Keratinocyte (primary cell): ENCODE measurements around the gene PVALB. TPM values are rescaled to one million over a fixed set of nuclear protein-coding genes. Genes with fewer than 3 reads are reported as not detected.

Source experiments
- DNase-seq: peaks from one replicate; pipeline ENCODE4 v3.0.0-alpha.2; 2011; ENCODE audit warnings: low read depth, missing footprints, low spot score
- FAIRE-seq: peaks from 2 replicates; lab custom pipeline; 2011; peaks lifted over from hg19 to GRCh38; lab: Jason Lieb, UNC
- H2AFZ ChIP-seq: 2 replicates; pipeline ENCODE4 v1.6.0; 2012; ENCODE audit warnings: low read length, control low read depth, inconsistent platforms; ENCODE audit not compliant: control insufficient read depth
- H3K27ac ChIP-seq: 2 replicates; pipeline ENCODE4 v1.5.1; 2011; ENCODE audit warnings: low read length; ENCODE audit not compliant: control insufficient read depth, insufficient read depth
- H3K27me3 ChIP-seq: 3 replicates; pipeline ENCODE4 v1.6.0; 2011; ENCODE audit warnings: low read length; ENCODE audit not compliant: control insufficient read depth, insufficient read depth; ENCODE audit errors: extremely low read depth
- H3K36me3 ChIP-seq, 2 experiments: 2 replicates in 1 of 2; 3 replicates in 1 of 2; pipeline ENCODE4 v1.5.1; 2011; ENCODE audit warnings: low read length in 2 of 2, mild to moderate bottlenecking in 1 of 2; ENCODE audit not compliant: control insufficient read depth in 2 of 2, insufficient read depth in 2 of 2; ENCODE audit errors: extremely low read depth in 1 of 2
- H3K4me1 ChIP-seq: 3 replicates; pipeline ENCODE4 v1.5.1; 2011; ENCODE audit warnings: low read length; ENCODE audit not compliant: control insufficient read depth, insufficient read depth; ENCODE audit errors: extremely low read depth
- H3K4me2 ChIP-seq: 3 replicates; pipeline ENCODE4 v1.6.0; 2011; ENCODE audit warnings: low read depth, low read length; ENCODE audit not compliant: control insufficient read depth, insufficient read depth; ENCODE audit errors: extremely low read depth
- H3K4me3 ChIP-seq, 3 experiments: fragments of 200-600 bp in 1 of 3; sonication (generic) in 1 of 3; 2 replicates in 2 of 3; 3 replicates in 1 of 3; pipeline ENCODE4 v1.5.1; 2011 to 2016; ENCODE audit warnings: low read length in 3 of 3, mild to moderate bottlenecking in 3 of 3, control low read depth in 2 of 3, inconsistent platforms in 1 of 3, low read depth in 1 of 3, mixed read lengths in 1 of 3, mixed run types in 1 of 3, moderate library complexity in 1 of 3; ENCODE audit not compliant: control insufficient read depth in 2 of 3, insufficient read depth in 2 of 3; ENCODE audit errors: extremely low read depth in 1 of 3
- H3K79me2 ChIP-seq: 2 replicates; pipeline ENCODE4 v1.6.0; 2012; ENCODE audit warnings: low read length; ENCODE audit not compliant: control insufficient read depth, insufficient read depth
- H3K9ac ChIP-seq: 3 replicates; pipeline ENCODE4 v1.6.0; 2011; ENCODE audit warnings: low read length; ENCODE audit not compliant: control insufficient read depth, insufficient read depth; ENCODE audit errors: extremely low read depth
- H3K9me1 ChIP-seq: 3 replicates; pipeline ENCODE4 v1.6.0; 2011; ENCODE audit warnings: low read length; ENCODE audit not compliant: control insufficient read depth, insufficient read depth; ENCODE audit errors: extremely low read depth
- H3K9me3 ChIP-seq: 2 replicates; pipeline ENCODE4 v1.5.1; 2012; ENCODE audit warnings: low read depth, low read length; ENCODE audit not compliant: control insufficient read depth
- H4K20me1 ChIP-seq: 3 replicates; pipeline ENCODE4 v1.6.0; 2011; ENCODE audit warnings: low read length; ENCODE audit not compliant: control insufficient read depth, insufficient read depth; ENCODE audit errors: extremely low read depth
- EZH2 ChIP-seq: IDR thresholded peaks from one replicate; pipeline ENCODE4 v1.6.1; 2012; ENCODE audit warnings: inconsistent platforms, mild to moderate bottlenecking, low read length, moderate library complexity
- dilution Hi-C: fragments of 300-500 bp; cut with MboI; formaldehyde crosslinking; loops from one replicate; pipeline ENCODE4 v1.7.0; 2020; ENCODE audit warnings: low sequenced_read_pairs; ENCODE audit not compliant: extremely low pct_ligation_motif_present
- polyA plus RNA-seq, 5 experiments: library from polyadenylated mRNA; depleted of rRNA in 3 of 5; stranded (reverse) in 3 of 5; stranded (forward) in 1 of 5; unstranded in 1 of 5; fragments of >200 nt; gene quantifications; 1 replicate in 1 of 5; 2 replicates in 3 of 5; 3 replicates in 1 of 5; pipeline versions ENCODE4 v1.2.1 to v1.2.3, GENCODE V29; 2011 to 2012; ENCODE audit warnings: missing spikeins in 2 of 5, low read depth in 1 of 5, low replicate concordance in 1 of 5
- TF ChIP-seq, protein P1 (sequence below), 3 experiments: IDR thresholded peaks in 1 of 3; conservative IDR thresholded peaks in 1 of 3; optimal IDR thresholded peaks in 1 of 3; 2 replicates in 2 of 3; 3 replicates in 1 of 3; pipeline versions ENCODE3 to v1.5.1; 2011; ENCODE audit warnings: low read length in 3 of 3, mild to moderate bottlenecking in 3 of 3, moderate library complexity in 2 of 3, control low read depth in 1 of 3, inconsistent platforms in 1 of 3; ENCODE audit not compliant: insufficient read depth in 2 of 3; ENCODE audit errors: extremely low read depth in 1 of 3

The PVALB gene
- polyA plus RNA-seq, 1 donor (not counting 4 experiments of a cell fraction or from before 2014, with no cell fraction given): not detected

- H2AFZ ChIP-seq: no peak overlapping the region
- dilution Hi-C loops: no loop called here
- H3K36me3 ChIP-seq: no peaks in the 10 kb centered on the region
- H3K4me1 ChIP-seq: no peaks in the 10 kb centered on the region
- no peak overlapping the region for H3K4me2 ChIP-seq
- H3K27ac ChIP-seq: no peak overlapping the region
- no peak for FAIRE-seq
- H4K20me1 ChIP-seq: no peaks in the 10 kb centered on the region
- no peak for DNase-seq
- H3K9me1 ChIP-seq: no peaks in the 10 kb centered on the region
- no peak overlapping the region for H3K4me3 ChIP-seq
- peaks cover 73% of the 10 kb centered on the region for H3K27me3 ChIP-seq
- no peaks in the 10 kb centered on the region for H3K9me3 ChIP-seq
- TF ChIP-seq, protein P1, sequence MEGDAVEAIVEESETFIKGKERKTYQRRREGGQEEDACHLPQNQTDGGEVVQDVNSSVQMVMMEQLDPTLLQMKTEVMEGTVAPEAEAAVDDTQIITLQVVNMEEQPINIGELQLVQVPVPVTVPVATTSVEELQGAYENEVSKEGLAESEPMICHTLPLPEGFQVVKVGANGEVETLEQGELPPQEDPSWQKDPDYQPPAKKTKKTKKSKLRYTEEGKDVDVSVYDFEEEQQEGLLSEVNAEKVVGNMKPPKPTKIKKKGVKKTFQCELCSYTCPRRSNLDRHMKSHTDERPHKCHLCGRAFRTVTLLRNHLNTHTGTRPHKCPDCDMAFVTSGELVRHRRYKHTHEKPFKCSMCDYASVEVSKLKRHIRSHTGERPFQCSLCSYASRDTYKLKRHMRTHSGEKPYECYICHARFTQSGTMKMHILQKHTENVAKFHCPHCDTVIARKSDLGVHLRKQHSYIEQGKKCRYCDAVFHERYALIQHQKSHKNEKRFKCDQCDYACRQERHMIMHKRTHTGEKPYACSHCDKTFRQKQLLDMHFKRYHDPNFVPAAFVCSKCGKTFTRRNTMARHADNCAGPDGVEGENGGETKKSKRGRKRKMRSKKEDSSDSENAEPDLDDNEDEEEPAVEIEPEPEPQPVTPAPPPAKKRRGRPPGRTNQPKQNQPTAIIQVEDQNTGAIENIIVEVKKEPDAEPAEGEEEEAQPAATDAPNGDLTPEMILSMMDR (optimal IDR thresholded peaks at IDR 0.05 in 1 of 3, IDR thresholded peaks at IDR 0.05 in 1 of 3, conservative IDR thresholded peaks at IDR 0.05 in 1 of 3; ENCODE audit: extremely low read depth in 1 of 3, insufficient read depth in 2 of 3, low read length in 3 of 3): no peak
- TF ChIP-seq EZH2: no peak
- H3K9ac ChIP-seq: no peak overlapping the region
- no peaks in the 10 kb centered on the region for H3K79me2 ChIP-seq
These were observed 548 bp downstream of the PVALB start for GRCh38 chr22:36816339-36816635.

DNA sequence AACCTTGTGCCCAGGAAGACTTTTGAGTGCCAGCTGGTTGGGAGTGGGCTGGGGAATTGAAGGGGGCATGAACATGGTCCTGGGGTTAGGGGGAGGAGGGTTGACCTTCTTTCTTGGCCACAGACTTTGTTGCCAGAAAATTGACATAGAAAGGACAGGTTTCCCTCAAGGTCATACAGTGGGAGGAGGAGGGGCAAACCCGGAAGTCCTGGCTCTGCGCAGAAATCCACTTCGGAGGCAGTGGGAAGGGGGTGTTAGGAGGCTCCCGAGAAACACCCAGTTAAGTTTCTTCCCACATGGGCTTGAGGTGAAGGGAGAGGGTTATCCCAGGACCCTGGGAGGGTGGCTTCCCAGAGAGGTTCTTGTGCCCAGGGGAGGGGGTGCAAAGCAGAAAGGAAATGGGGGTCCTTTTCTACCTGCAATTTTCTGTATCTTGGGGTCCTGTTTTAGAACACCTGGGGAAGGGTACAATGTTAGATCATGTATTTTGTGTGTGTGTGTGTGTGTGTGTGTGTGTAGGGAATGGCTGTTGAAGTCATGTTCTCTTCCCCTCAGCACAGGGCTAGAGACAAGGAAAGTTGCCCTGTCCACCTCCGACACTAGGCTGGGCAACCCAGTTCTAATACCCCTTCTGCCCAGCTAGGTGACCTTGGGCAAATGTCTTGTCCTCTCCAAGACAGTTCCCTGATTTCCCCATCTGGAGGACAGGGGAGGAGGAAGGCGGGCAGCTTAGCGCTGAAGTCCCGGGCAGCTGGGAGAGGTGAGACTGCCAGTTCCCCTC lies 1.1 kb downstream of the PVALB start:
- Histone ChIP-seq H3K4me2 (no peak overlapping the region), H2AFZ (no peak overlapping the region), H3K79me2 (no peaks in the 10 kb centered on the region), H4K20me1 (no peaks in the 10 kb centered on the region), H3K27ac (no peak overlapping the region), H3K36me3 (no peaks in the 10 kb centered on the region), H3K27me3 (peaks cover 69% of the 10 kb centered on the region), H3K9me1 (no peaks in the 10 kb centered on the region), H3K4me1 (no peaks in the 10 kb centered on the region), H3K4me3 (no peak overlapping the region), H3K9me3 (no peaks in the 10 kb centered on the region), H3K9ac (no peak overlapping the region)
- dilution Hi-C loops: no loop called here
- no peak for TF ChIP-seq EZH2
- TF ChIP-seq, protein P1 (optimal IDR thresholded peaks at IDR 0.05 in 1 of 3, IDR thresholded peaks at IDR 0.05 in 1 of 3, conservative IDR thresholded peaks at IDR 0.05 in 1 of 3; ENCODE audit: extremely low read depth in 1 of 3, insufficient read depth in 2 of 3, low read length in 3 of 3): no peak
- no peak for FAIRE-seq
- DNase-seq: no peak
